Measurements from ENCODE around the gene ASRGL1.
"Not testable (repeated sequence)": the region's sequence is repeated elsewhere in the genome, so short reads cannot be mapped to it uniquely, and the experiment has no call there.

The ASRGL1 gene

DNA sequence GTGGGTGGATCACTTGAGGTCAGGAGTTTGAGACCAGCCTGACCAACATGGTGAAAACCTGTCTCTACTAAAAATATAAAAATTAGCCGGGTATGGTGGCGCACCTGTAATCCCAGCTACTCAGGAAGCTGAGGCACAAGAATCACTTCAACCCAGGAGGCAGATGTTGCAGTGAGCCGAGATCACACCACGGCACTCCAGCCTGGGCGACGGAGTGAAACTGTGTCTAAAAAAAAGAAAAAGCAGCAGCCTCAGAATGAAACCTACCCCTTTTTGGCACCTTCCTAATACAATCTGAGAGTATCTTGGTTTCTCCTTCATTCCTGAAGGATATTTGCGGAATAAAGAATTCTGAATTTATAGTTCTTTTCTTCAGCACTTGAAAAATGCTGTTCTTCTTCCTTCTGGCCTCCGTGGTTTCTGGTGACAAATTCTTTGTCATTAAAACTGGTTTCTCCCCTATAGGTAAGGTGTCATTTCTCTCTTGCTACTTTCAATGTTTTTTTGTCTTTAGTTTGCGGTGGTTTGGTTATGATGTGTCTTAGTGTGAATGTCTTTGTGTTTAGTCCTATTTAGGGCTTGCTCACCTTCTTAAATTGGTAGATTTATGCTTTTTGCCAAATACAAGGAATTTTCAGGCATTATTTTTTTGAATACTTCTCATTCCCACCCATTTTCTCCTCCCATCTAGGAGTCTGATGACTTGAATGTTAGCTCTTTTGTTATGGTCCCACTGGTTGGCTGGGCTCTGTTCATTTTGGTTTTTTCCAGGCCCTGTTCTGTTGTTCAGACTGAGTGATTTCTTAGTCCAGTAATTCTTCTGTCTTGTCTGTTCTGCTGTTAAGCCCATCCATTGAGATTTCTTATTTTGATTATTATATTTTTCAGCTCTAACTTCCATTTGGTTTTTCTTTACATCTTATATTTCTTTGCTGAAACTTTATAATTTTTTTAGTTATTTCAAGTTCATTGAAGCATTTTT lies 15.4 kb downstream of the ASRGL1 start:
- no peak for DNase-seq (ENCODE audit: low spot score)

DNA sequence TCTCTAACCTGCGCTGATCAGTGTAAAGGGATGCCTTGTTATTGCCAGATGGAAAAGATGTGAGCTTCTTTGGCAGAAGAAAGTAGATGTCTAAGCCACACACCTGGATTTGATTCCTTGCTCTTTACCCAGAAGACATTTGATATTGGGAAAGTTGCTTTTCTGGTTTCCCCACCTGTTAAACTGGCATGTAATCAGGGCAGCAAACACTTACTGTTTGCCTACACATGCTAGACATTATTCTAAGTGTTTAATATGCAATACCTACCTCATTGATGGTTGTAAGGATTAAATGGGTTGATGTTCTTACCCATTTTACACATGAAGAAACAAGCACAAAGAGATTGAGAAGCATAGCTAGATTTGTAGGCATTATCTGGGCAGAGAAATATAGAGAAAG lies 16.6 kb downstream of the ASRGL1 start:
- DNase-seq (ENCODE audit: low spot score), result no peak

DNA sequence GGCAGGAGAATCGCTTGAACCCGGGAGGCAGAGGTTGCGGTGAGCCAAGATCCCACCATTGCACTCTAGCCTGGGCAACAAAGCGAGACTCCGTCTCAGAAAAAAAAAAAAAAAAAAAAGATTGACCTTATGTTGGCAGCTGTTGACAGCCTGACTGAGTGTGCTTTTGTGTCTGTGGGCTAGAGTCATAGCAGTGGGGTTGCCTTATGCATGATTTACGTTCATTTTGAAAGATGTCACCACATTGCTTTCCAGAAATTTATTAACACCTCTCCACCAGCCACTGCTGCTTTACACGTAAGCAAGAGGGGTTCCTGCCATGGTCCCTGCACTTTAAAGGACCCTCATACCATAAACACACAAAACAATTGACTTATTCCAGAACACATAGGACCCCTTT lies 21.0 kb downstream of the ASRGL1 start:
- DNase-seq (ENCODE audit: low spot score), result no peak

DNA sequence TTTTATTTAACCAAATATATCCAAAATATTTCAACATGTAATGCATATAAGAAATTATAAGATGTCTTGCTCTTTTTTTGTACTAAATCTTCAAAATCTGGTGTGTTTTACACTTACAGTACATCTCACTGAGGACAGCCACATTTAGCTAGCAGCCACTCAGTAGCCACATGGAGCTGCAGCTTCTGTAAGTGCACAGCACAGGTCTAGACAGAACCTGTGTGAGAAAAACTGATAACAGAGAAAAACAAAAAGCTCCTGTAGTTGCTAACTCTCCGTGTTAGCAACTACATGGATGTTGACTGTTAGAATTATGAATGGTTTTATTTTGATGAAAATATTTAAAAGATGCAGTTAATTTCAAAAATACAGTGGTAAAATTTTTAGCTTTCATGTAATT lies 22.2 kb downstream of the ASRGL1 start:
- no peak for DNase-seq (ENCODE audit: low spot score)

DNA sequence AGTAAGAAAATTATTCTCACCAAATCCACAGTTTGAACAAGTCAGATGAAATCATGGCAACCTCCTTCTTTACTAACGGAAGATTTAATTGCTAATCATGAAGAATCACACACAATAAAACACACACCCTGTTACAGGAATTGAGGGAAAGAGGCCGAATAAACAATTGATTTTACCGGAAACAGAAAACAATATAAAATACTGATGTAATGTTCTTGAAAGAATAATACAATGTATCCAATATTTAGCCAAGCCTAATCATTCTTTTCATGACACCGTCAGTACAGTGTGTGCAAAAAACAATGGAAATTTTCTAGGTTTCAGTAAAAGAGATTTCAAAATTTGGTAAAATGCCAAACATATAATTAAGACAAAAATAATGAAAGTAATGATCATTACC lies 23.4 kb downstream of the ASRGL1 start:
- DNase-seq (ENCODE audit: low spot score), result no peak

DNA sequence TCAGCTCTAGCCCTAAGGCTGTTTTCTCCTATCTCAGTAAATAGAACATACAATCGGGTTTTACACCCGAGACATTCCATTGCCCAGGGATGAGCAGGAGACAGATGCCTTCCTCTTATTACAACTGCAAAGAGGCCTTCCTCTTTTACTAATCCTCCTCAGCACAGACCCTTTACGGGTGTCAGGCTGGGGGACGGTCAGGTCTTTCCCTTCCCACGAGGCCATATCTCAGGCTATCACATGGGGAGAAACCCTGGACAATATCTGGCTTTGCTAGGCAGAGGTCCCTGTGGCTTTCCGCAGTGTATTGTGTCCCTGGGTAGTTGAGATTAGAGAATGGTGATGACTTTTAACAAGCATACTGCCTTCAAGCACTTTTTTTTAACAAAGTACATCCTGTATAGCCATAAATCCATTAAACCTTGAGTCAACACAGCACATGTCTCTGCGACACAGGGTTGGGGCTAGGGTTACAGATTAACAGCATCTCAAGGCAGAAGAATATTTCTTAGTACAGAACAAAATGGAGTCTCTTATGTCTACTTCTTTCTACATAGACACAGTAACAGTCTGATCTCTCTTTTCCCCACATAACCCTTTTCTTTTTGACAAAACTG lies 31.7 kb downstream of the ASRGL1 start:
- not testable (repeated sequence) for DNase-seq (ENCODE audit: low spot score)

DNA sequence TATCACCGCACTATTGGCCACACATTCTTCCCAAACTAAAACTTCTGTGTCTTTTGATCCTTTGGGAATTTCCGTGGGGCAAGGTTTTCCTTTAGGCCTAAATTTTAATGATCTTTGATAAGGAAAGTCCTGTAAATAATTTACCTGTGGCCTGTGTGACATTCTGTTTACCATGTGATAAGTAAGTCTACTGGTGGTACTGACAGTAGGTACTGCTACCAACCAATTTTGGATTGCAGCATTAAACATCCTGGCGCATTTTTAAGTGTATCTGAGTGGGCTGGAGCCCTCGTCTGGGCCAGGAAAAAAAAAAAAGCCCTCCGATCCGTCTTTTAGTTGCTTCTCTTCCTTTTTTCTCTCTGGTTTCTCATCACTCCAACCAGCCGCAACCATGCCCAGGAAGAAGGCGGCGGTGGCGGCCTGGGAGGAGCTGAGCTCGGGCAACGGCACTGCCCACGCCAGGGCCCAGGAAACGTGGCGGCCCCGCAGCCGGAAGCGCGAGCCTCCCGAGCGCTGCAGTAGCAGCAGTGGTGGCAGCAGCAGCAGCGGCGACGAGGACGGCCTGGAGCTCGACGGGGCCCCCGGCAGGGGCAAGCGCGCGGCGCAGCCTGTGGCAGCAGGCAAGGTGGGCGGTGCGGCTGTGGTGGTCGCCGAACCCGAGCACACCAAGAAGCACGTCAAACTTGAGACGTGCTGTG lies 33.6 kb downstream of the ASRGL1 start:
- DNase-seq (ENCODE audit: low spot score), result no peak

DNA sequence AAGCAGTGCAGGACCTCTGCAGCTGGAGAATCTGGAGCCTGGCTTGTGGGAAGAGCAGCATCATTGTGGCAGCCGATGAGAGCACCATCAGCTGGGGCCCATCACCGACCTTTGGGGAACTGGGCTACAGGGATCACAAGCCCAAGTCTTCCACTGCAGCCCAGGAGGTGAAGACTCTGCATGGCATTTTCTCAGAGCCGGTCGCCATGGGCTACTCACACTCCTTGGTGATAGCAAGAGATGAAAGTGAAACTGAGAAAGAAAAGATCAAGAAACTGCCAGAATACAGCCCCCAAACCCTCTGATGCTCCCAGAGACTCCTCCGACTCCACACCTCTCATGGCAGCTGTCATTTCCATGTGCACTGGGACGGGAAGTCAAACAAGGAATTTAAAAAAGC lies 35.6 kb downstream of the ASRGL1 start:
- no peak for DNase-seq (ENCODE audit: low spot score)

DNA sequence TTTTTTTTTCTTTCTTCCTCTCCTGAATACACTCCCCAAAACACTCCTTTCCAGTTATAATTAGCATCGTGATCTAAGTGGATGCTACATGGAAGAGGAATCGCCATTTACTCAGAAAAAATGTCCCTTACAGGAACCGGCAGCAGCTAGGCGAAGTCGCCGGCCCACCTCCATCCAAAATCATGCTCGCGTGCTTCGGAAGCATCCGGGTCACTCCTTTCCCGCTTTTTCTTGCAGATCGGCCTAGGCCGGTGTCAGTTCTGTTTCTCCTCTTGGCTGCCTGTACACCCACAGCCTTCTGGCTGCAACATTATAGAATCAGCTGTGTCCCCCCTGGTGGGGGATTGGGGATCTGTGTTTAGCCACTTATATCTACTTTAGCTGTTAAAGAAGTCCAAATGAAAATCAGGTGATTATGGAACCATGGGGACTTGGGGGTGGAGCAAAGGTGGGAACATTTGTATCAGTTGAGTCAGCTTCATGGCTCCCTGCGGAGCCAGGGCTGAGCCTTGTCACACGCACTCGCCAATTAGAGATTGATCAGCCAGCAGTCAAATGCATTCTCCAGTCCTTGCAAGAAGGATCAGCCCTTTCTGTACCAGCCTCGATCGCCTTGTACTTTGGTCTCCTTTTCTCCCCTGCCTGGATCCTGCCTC lies 36.3 kb downstream of the ASRGL1 start:
- no peak for DNase-seq (ENCODE audit: low spot score)

DNA sequence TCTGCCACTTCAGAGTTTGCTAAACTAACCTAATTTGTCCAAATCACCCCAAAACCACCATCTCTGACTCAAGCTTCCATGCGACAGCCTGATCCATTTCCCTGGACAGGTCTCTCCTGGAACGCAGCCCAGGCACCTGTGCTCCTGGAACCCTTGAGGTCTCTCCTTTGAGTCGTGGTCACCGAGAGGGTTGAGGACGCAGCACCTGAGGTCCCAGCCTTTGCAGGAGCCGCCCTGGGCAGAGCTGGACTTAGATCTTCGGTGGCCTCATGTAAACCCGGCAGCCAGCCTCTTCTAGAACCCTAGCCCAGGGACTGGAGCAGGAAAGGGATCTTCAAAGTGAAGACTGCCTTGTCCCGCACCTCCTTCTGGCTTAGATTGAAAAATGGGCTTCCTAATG lies 37.6 kb downstream of the ASRGL1 start:
- no peak for DNase-seq (ENCODE audit: low spot score)

DNA sequence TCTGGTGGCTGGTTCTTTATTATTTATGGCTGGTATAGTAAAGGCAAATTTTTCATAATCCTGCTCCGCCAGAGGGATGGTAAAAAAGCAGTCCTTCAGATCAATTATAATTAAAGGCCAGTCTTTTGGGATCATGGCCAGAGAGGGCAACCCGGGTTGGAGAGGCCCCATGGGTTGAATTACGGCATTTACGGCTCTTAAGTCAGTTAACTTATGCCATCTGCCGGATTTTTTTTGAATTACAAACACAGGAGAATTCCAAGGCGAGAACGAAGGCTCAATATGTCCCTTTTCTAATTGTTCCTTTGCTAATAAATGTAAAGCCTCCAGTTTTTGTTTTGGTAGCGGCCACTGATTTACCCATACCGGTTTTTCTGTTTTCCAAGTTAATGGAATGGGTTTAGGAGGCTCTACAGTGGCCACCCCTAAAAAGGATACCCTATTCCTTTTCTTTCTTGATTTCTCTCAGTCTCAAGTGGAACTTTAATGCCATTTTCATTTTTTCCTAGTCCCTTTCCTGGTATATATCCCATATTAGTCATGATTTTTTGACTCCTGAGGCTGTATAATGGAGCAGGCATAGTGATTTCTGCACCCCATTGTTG lies 41.3 kb downstream of the ASRGL1 start:
- peak; percentile 84 for DNase-seq (ENCODE audit: low spot score)

DNA sequence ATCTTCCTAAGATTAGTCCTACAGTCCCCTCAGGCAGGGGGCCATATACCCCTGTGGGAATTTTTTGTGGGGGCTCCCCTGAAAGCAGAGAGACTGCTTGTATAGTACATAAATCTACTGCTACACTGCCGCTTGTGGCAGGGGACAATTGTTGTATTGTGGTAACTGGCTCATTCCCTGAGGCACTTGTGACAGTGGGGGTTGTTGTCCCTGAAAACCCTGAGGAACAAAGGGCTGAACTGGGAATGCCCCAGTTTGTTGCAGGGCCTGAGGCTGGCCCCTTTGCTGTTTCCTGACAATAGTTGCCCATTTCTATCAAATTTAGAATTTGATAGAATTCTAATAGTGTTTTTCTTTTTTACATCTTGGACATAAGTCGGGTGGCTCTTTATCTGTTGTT lies 42.3 kb downstream of the ASRGL1 start:
- DNase-seq (ENCODE audit: low spot score), result peak; percentile 86

DNA sequence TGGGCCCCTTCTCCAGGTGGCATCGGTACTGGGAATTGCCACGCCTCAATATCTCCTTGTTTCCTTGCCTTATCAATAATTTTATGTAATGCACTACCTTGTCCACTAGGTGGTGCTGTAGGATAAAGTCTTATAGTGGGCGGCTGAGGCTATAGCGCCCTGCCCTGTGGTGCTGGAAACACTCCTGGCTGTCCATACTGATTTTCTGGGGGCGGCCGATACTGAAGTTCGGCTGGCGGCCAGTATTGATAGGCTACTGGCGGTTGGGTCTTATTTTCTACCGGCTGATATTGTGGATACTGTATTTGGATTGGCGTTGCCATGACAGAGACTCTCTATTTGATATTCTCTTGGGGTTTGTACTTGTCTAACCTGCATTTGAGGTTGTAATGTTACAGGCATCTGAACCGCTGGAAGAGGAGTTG lies 43.6 kb downstream of the ASRGL1 start:
- DNase-seq (ENCODE audit: low spot score), result peak; percentile 83

DNA sequence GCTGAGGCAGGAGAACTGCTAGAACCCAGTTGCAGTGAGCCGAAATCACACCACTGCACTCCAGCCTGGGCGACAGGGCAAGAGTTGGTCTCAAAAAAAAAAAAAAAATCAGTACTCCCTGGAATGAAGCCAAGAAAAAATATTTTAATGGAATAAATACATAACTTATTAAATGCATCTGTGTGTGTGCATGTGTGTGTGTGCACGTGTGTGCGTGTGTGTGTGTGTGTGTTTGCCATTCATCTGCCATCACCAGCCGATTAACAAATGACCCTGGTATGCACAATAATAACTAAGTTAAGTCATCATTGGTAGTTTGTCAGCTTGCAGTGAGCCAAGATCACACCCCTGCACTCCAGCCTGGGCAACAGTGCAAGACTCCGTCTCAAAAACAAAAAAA lies 46.6 kb downstream of the ASRGL1 start:
- no peak for DNase-seq (ENCODE audit: low spot score)

DNA sequence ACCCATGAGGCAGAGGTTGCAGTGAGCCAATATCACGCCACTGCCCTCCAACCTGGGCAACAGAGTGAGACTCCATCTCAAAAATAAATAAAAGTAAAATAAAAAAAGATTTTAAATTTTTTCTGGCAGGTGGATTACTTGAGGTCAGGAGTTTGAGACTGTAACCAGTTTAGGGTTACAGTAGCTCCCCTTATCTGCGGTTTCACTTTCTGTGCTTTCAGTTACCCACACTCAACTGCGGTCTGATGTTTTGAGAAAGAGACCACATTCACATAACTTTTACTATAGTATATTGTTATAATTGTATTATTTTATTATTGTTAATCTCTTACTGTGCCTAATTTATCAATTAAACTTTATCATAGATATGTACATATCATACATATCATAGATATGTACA lies 48.8 kb downstream of the ASRGL1 start:
- not testable (repeated sequence) for DNase-seq (ENCODE audit: low spot score)

DNA sequence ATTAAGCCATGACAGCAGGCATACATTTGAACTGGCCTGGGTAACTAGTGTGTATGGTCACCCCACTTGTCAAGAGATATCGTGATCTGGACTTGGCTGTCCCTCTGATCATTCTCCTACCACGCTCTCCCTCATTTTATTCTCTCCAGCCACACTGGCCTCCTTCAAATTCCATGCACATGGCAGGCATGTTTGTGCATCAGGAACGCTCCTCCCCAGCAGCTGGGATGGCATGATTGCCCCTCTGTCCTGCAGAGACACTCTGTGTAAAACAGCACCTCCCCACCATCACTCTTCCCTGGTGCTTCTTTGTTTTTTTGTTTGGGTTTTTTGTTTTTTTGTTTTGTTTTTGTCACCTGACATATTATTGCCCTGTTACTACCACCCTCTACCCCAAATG lies 50.1 kb downstream of the ASRGL1 start:
- DNase-seq (ENCODE audit: low spot score), result no peak

DNA sequence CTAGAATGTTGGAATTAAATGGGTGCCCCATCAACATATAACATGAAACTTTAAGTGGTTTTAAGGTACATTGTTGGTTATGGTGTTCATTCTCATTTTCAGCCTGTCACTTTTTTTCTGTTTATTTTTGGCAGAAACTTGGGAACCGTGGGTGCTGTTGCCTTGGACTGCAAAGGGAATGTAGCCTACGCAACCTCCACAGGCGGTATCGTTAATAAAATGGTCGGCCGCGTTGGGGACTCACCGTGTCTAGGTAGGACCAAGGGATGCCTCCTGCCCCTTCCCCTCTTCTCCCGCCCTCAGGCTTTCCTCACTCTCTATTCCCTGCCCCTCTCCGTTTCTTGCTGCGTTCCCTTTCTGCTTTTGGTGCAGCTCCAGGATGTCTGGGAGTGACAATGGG lies 51.8 kb downstream of the ASRGL1 start:
- DNase-seq (ENCODE audit: low spot score), result no peak

DNA sequence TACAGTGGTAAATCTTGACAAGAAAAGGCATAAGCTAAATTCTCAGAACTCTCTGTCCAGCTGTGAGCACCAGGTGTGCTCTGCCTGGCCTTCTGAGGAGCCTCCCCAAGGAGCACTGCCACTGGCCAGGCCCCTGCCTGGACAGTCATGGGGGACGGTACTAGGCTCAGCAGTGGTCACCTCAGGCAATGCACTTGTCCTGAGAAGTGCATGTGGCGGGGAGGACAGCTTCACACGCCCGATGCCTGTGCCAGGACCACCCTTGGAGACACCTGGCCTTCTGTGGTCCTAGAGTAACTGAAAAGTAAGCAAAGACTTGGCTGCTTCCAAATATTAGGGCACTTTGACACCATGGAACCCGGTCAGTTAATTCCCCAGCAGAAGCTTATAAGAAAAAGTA lies 53.0 kb downstream of the ASRGL1 start:
- DNase-seq (ENCODE audit: low spot score), result no peak

DNA sequence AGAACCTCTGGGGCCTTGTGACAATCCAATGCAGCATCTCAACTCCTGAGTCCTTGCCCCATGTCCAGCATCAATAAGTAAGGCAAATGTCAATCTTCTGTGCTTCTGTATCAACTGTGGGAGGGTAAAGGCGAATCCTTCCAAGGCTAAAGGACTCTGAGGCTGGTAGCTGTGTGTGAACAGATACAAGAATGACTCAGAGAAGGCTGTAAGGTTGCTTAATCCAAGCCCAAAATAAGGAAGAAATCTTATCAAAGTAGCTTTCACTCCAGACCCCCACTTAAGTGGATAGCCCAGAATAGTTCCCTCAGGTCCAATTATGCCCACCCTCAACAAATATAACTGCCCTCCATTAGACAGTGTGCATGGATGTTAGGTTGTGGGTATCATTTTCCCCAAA lies 53.5 kb downstream of the ASRGL1 start:
- DNase-seq (ENCODE audit: low spot score), result no peak

DNA sequence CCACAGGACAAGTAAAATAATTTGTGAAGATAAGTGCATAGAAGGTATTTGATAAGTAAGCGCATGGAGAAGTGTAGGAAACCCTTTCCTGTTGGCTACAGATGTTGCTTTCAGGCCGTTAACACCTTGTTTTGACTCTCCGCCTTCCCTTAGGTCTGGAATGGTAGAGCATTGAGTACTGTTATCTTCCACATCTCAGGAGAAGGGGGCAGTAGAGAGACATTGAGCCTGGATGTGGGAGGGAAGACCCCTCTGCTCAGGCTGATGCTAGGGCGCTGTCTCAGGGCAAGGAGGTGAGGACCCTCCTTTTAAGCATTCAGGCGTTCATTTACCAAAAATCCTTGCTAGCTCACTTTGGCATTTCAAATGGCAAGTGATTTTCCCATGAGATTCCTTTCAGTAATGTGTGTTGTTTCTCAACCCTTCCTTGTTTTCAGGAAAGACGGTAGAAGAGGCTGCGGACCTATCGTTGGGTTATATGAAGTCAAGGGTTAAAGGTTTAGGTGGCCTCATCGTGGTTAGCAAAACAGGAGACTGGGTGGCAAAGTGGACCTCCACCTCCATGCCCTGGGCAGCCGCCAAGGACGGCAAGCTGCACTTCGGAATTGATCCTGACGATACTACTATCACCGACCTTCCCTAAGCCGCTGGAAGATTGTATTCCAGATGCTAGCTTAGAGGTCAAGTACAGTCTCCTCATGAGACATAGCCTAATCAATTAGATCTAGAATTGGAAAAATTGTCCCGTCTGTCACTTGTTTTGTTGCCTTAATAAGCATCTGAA lies 54.6 kb downstream of the ASRGL1 start:
- no peak for DNase-seq (ENCODE audit: low spot score)

DNA sequence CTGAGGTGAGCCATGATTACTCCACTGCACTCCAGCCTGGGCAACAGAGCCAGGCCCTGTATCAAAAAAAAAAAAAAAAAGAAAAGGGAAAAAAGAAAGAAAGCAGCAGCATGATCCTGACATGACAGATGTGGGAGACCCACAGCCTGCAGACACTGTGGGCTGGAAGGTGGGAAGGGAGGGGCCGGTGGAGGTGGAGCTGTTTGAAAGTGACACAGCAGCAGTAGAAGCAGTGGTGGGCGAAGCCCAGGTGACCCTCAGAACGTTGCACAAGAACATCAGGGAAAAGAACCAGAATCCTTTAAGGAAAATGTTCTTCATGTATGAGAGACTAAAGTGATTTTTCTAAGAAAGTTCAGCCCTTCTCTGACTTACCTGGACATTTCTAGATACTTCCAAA lies 55.3 kb downstream of the ASRGL1 start:
- no peak for DNase-seq (ENCODE audit: low spot score)

All from globus pallidus (tissue), 1 donor.